HUES48 (cell line): Measurements from ENCODE around the gene B4GALT1.
A peak's percentile ranks its signal among the peaks of the same experiment; 100 is the strongest.

ENCODE experiments used
- H3K27ac ChIP-seq: one replicate; pipeline ENCODE4 v1.7.0; 2013; ENCODE audit warnings: low read depth, low read length, inconsistent platforms
- H3K27me3 ChIP-seq: 2 replicates; pipeline ENCODE4 v1.6.1; 2013; ENCODE audit warnings: mild to moderate bottlenecking, low read length; ENCODE audit not compliant: control insufficient read depth, insufficient read depth
- H3K36me3 ChIP-seq: 2 replicates; pipeline ENCODE4 v1.6.1; 2013; ENCODE audit warnings: low read length; ENCODE audit not compliant: control insufficient read depth, insufficient read depth
- H3K4me1 ChIP-seq: 2 replicates; pipeline ENCODE4 v1.6.1; 2013; ENCODE audit warnings: mild to moderate bottlenecking, low read length; ENCODE audit not compliant: control insufficient read depth, insufficient read depth
- H3K4me3 ChIP-seq: 2 replicates; pipeline ENCODE4 v1.5.1; 2013; ENCODE audit warnings: mild to moderate bottlenecking, low read depth, low read length
- H3K9ac ChIP-seq: 2 replicates; pipeline ENCODE4 v1.6.1; 2013; ENCODE audit warnings: mild to moderate bottlenecking, low read depth, low read length, moderate library complexity
- H3K9me3 ChIP-seq: 2 replicates; pipeline ENCODE4 v1.6.1; 2013; ENCODE audit warnings: low read length; ENCODE audit not compliant: control insufficient read depth, insufficient read depth

The B4GALT1 gene, protein sequence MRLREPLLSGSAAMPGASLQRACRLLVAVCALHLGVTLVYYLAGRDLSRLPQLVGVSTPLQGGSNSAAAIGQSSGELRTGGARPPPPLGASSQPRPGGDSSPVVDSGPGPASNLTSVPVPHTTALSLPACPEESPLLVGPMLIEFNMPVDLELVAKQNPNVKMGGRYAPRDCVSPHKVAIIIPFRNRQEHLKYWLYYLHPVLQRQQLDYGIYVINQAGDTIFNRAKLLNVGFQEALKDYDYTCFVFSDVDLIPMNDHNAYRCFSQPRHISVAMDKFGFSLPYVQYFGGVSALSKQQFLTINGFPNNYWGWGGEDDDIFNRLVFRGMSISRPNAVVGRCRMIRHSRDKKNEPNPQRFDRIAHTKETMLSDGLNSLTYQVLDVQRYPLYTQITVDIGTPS

DNA sequence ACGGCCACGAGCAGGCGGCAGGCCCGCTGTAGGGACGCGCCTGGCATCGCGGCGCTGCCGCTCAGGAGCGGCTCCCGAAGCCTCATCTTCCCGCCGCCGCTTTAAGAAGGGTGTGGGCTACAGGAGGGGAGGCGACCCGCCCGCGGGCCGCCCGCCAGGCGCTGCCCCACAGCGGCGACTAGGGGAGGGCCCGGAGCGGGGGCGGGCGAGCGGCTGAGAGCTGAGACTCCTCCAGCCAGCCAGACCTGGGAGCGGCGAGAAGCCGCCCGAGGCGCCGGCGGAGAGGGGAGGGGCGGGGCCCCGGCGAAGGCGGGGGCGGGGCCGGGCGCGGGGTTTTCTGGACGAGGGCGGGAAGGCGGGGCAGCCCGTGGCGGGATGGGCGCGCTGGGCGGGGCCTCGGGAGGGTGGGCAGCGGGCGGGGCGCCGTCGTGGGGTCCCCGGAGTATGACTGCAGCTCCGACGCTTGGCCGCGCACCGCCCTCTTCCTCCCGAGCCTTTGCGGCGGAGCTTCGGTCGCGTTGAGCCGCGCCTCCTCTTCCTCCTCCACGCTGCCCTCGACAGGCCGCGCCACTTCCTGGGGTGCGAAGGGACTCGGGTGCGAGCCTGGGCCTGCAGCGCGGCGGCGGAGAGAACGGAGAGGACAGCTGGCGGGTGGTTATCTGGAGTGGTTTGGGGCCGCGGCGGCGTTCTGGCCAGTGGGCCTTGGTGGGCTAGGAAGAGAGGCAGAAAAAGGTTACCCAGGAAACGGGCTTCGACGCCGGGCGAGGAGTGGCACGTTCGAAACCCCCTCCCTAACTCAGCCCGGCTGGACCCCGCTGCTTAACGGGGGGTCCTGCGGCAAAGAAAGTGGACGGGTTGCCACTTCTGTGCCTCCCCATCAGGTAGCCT lies at the start of gene B4GALT1:
TSS of gene B4GALT1 (minus strand) at position 253 of the 888 bp plus-strand sequence. CDS start at position 86, 167 bp downstream.
- peaks cover 12% of the 10 kb centered on the region; the same call in 1 of the 2 replicates for H3K4me1 ChIP-seq
- H3K27ac ChIP-seq, result peak within 1 kb of the TSS; percentile 76

DNA sequence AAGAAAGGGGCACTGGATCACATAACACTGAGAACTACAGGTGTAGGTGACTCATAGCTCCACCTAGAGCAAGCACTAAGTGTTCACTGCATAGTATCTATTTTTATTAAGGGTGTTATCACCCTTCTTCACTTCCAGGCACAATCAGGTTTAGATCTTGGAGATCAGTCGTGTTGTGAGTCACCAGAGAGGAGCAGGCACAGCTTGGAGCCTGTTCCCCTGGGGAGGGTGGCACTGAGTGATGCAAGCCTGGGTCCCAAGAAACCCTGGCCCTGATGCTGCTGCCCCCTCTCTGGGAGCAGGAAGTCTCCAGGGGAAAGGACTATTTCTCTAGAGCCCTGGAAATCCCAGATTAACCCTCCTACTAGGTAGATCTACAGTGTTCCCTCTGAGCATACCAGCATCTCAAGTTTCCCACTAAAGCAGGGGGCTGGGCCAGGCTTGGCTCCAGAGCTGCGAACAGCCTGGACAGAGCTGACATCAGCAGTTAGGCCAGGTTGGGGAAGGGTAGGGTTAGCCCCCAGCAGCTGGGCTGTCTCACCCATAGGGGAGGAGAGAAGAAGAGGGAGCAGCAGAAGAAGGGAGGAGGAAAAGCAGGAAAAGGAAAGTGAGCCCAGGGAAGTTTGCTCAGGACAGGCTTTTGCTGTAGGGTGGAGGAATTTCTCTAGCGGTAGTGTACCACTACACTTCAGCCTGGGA lies 44.7 kb upstream of the B4GALT1 start:
- no peak overlapping the region for H3K9ac ChIP-seq
- no peaks in the 10 kb centered on the region for H3K9me3 ChIP-seq
- peaks cover 2% of the 10 kb centered on the region; the same call in 1 of the 2 replicates for H3K4me1 ChIP-seq
- H3K27me3 ChIP-seq, result no peaks in the 10 kb centered on the region
- H3K36me3 ChIP-seq, result no peaks in the 10 kb centered on the region
- H3K4me3 ChIP-seq, result no peak overlapping the region
- peak overlapping the region; percentile 46 for H3K27ac ChIP-seq

More for the DNA sequence above, at the start of gene B4GALT1:
- H3K27me3 ChIP-seq, result peaks cover 11% of the 10 kb centered on the region
- peak within 1 kb of the TSS; percentile 52 for H3K9ac ChIP-seq
- no peaks in the 10 kb centered on the region for H3K36me3 ChIP-seq
- peak within 1 kb of the TSS; percentile 79 for H3K4me3 ChIP-seq
- H3K9me3 ChIP-seq, result no peaks in the 10 kb centered on the region

DNA sequence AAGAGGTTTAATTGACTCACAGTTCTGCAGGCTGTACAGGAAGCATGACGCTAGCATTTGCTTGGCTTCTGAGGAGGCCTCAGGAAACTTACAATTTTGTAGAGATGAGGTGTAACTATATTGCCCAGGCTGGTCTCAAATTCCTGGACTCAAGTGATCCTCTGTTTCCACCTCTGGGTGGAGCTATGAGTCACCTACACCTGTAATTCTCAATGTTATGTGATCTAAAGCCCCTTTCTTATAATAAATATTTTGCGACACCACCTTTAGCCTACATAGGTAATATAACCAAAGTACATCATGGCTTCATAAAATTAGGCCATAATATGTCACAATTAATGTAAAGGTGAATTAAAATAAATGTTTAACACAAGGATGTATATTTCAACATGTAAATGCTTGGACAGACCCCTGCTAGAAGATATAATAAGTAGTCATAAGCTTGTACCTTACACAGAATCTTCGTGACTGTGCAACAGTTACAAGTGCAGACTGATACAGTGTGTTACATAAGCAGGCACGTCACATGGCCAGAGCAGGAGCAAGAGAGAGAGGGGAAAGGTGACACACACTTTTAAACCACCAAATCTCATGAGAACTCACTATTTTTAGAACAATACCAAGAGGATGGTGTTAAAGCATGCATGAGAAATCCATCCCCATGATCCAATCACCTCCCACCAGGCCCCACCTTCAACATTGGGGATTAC lies 43.0 kb upstream of the B4GALT1 start:
- no peaks in the 10 kb centered on the region for H3K36me3 ChIP-seq
- H3K9ac ChIP-seq, result no peak overlapping the region
- no peaks in the 10 kb centered on the region for H3K27me3 ChIP-seq
- H3K27ac ChIP-seq, result no peak overlapping the region
- H3K9me3 ChIP-seq, result no peaks in the 10 kb centered on the region
- H3K4me3 ChIP-seq, result no peak overlapping the region
- peaks cover 2% of the 10 kb centered on the region; the same call in 1 of the 2 replicates for H3K4me1 ChIP-seq

DNA sequence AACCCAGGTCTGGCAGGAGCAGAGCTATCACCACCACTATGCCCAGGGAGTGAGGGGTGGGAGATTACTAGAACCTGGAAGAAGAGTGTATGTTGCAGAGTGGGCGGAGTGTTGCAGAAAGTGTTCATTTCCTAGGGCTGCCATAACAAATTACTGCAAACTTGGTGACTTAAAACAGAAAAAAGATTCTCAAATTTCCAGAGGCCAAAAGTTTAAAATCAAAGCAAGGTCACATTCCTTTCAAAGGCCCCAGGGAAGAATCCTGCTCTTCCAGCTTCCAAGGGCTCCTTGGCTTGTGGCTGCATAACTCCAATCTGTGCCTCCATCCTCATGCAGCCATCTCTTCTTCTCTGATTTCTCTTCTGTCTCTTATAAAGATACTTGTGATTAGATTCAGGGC lies 42.3 kb upstream of the B4GALT1 start:
- H3K4me1 ChIP-seq, result peaks cover 2% of the 10 kb centered on the region; the same call in 1 of the 2 replicates
- no peaks in the 10 kb centered on the region for H3K27me3 ChIP-seq
- H3K36me3 ChIP-seq, result no peaks in the 10 kb centered on the region
- no peak overlapping the region for H3K4me3 ChIP-seq
- H3K27ac ChIP-seq, result no peak overlapping the region
- H3K9ac ChIP-seq, result no peak overlapping the region
- H3K9me3 ChIP-seq, result no peaks in the 10 kb centered on the region

DNA sequence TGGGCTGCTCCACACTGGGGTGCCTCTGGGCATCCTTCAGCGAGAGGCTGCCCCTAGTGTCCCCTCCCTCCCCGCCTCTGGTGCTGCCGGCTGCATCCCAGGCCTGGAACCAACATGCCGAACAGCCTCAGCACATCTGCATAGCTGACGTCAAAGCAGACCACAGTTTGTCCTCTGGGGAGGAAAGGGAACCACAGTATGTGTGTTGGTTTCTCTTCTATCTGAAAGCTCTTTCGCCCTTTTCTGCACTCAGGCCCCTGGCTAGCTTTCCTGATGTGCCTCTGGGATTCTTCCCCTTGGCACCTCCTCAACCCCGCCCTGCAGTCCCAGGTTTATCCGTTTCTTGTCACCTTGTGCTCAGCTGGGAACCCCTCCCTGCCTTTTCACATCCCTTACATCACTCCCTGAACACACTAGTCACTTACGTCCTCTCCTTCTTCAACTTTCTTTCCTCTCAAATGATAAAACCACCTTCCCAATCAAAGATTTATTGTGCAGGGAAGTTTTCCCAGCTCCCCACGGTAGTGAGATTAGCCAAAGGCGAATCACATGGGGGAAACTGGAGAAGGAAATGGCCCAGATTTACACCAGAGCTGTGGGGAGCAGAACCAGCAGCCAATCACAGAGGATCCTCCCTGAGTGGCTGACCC lies 35.5 kb upstream of the B4GALT1 start:
- Histone ChIP-seq H3K4me1 (no peaks in the 10 kb centered on the region), H3K27me3 (no peaks in the 10 kb centered on the region), H3K4me3 (no peak overlapping the region), H3K9me3 (no peaks in the 10 kb centered on the region), H3K27ac (no peak overlapping the region), H3K36me3 (no peaks in the 10 kb centered on the region), H3K9ac (no peak overlapping the region)

DNA sequence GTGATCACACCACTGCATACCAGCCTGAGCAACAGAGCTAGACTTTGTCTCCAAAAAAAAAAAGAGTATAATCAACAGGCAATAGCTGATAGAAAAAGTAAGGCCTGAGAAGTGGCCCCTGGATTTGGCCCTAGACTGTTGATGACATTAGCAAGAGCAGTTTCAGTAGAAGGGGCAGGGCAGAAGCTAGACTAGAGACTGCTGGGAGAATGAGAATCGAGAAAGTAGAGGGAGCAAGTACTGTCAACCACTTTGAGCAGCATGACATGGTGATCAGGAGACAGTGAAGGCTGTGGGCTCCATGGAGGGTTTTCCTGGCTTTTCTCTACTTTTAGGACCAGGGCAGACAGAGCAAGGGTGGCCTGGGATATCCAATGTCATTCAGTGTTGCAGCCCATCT lies 34.9 kb upstream of the B4GALT1 start:
- no peaks in the 10 kb centered on the region for H3K9me3 ChIP-seq
- no peaks in the 10 kb centered on the region for H3K4me1 ChIP-seq
- H3K36me3 ChIP-seq, result no peaks in the 10 kb centered on the region
- H3K27ac ChIP-seq, result no peak overlapping the region
- no peak overlapping the region for H3K9ac ChIP-seq
- H3K27me3 ChIP-seq, result no peaks in the 10 kb centered on the region
- H3K4me3 ChIP-seq, result no peak overlapping the region

DNA sequence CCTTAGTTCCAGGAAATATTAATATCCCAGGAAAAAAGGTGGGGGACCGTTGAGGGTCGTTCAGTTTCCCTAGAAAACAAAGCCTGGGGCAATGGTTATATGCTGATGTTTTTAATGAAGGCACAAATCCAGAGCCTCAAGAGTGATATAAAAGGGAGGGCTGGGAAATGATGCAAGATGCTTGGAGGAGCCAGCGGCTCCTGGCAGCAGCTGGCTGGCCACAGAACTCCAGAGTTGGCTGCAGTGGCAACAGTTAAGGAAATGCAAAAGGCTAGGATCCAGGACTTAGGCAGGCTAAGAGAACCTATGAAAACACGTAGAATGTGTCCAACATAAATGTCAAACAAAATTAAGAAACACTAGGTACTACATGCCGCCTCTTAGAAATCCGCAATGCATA lies 31.0 kb upstream of the B4GALT1 start:
- Histone ChIP-seq H3K36me3 (no peaks in the 10 kb centered on the region), H3K27me3 (no peaks in the 10 kb centered on the region), H3K9me3 (no peaks in the 10 kb centered on the region), H3K27ac (no peak overlapping the region), H3K4me1 (no peaks in the 10 kb centered on the region), H3K4me3 (no peak overlapping the region), H3K9ac (no peak overlapping the region)

DNA sequence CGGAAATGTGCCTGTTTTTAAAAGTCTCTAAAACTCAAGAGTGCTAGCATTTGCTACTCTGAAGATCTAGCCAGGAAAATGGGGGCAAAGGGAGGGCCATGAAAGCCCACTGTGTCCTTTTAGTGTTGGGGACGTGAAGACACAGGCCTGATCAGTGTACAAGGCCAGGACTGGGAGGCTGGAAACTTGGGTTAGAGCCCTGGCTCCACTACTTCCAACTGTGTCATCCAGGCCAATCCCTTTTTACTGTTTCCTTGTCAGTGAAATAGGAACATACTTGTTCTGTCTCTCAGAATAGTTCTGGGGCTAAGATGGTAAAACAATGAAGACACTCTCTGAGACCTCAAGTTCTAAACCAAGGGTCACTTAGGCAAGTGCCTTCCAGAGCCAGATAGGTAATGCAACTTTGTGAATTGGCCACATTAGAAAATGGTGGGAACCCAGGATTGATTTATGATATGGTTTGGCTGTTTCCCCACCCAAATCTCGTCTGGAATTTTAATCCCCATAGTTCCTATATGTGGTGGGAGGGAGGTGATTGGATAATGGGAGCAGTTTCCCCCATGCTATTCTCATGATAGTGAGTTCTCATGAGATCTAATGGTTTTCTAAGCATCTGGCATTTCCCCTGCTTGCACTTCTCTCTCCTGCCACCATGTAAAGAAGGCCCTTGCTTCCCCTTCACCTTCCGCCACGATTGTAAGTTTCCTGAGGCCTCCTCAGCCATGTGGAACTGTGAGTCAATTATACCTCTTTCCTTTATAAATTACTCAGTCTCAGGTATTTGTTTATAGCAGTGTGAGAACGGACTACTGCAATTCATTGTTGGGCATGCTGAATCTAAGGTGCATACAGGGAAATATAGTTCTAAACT lies 30.4 kb upstream of the B4GALT1 start:
- Histone ChIP-seq H3K9me3 (no peaks in the 10 kb centered on the region), H3K27ac (no peak overlapping the region), H3K36me3 (no peaks in the 10 kb centered on the region), H3K27me3 (no peaks in the 10 kb centered on the region), H3K4me1 (no peaks in the 10 kb centered on the region), H3K9ac (no peak overlapping the region), H3K4me3 (no peak overlapping the region)

DNA sequence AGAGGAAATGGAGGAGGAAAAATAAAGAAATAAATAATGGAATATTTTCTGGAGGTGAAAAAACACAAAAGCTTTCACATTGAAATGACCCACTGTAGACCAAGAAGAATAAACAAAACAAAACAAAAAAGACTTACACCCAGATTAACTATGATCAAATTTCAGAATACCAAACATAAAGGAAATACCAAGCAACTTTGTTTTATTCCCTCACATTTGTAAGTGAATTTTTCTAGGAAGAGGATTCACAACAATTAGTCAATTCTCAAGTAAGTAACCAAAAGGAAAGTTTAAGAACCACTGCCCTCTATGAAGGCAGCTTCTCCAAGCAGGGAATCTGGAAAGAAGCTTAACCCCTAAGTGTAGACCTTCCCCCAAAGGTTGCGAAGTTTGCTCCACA lies 29.6 kb upstream of the B4GALT1 start:
- Histone ChIP-seq H3K36me3 (no peaks in the 10 kb centered on the region), H3K9me3 (no peaks in the 10 kb centered on the region), H3K4me1 (no peaks in the 10 kb centered on the region), H3K27ac (no peak overlapping the region), H3K27me3 (no peaks in the 10 kb centered on the region), H3K4me3 (no peak overlapping the region), H3K9ac (no peak overlapping the region)
